Measurements from ENCODE around the gene ST3GAL2.

ST3GAL2 gene

GRCh38 chr16:70438969-70439862 is at the start of gene ST3GAL2:
Gene ST3GAL2 (minus strand): TSS chr16:70439100. CDS start chr16:70398530, 40,570 bp downstream.
- DNase-seq = peak; percentile 81

GRCh38 chr16:70484867-70485266 is 46.0 kb upstream of the ST3GAL2 start:
- no peak for DNase-seq

GRCh38 chr16:70483426-70483825 is 44.5 kb upstream of the ST3GAL2 start:
- DNase-seq = no peak

DNA sequence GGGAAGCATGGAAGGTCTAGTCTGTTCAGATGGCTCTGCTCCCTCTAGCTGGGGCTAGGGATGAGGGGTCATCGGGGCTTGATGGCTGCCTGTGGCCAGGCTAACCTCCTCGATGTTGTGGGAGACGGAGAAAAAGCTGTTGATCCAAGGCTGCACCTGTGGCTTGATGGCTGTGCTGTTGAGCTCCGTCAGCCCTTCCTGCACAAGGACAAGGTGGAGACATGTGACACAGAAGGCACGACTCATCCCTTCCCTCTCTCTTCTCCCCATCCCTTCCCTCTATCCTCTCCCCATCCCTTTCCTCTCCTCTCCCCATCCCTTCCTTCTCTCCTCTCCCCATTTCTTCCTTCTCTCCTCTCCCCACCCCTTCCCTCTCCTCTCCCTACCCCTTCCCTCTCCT is 43.7 kb upstream of the ST3GAL2 start:
- no peak for DNase-seq

DNA sequence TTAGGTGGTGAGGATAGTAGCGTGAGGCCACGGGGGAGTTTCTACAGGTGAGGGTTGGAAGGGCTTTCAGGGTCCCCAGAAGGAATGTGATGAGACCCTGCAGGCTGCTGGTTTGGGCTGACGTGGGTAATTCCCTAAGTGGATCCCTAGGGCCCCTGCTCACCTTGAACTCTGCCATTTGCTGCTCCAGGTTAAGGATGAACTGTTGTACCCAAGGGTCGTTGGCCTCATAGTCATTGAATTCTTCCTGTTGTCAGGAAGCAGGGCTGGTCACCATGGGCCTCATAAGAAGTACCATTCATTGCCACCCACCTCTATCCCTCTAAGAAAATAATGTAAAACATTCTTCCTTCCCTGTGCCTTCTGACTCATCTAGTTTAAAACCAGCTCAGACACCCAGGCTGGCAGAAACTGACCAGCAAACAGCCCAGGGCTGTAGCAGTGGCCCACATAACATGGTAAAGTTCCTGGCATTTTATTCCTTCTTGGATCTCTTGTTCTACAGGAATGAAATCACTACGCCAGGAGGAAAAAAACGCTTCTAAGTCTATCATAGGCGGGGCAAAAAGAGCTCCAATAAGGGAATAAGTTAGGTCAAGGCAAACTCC is 43.1 kb upstream of the ST3GAL2 start:
- DNase-seq = no peak

DNA sequence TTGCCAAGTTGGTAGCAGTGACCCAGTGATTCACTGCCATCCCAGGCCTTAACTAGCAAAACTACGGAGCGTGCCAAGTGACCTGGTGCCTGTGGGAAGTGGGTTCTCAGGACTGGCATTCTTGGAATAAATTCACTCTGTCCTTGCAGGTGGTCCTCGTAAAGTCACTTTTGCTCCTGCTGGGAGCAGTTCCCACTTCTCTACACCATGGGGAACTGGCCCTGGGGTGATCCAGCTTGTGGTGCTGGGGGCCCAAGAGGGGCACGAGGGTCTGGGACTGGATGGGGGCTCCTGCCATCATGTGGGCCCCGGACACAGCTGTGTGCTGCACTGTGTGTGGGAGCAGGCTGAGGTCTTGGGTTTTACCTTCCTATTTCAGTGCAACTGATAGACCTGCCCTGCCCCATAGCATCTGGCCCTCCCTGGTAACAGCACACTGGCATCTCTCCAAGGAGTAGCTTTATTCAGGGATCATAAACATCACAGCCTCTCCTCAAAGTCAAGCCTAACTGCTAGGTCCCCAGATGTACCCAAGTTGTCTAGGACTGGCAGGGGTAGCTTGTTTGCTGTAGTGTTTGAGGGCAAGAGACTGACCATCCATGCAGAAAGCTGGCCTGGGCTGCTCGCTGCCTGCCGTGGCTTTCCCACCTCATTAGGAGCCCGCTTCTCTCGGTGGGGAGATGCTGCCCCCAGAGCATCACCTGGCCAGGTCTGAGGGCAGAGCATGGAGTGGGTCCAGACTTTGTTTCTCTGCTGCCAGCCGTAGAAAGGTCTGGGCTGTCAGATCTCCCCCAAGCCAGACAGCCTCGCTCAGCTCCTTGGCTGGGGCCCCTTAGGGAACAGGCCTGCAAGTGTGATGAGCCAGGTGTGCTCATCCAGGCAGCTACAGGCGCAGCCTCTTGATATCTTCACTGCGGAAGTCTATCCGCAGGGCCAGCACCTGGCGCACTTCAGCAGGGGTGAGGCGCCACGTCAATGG is 41.5 kb upstream of the ST3GAL2 start:
- no peak for DNase-seq

DNA sequence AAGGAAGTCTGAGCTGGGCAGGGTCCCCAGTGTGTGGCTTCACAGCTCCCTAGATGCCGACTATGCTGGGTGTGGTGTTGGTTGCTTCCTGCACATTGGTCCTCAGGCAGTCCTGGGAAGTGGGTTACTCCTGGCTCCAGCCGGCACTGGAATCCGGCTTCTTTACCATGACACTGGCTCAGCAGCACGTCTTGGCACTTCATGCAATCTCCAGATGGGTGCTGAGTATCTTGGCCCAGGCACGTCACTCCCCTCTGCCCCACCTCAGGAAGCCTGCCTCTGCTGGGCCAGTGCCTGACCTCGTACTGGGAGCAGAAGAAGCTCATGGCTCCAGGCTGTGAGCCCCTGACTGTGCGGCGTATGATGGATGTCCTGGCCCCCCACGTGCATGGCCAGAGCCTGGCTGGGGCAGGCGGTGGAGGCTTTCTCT is 40.0 kb upstream of the ST3GAL2 start:
- DNase-seq = no peak

DNA sequence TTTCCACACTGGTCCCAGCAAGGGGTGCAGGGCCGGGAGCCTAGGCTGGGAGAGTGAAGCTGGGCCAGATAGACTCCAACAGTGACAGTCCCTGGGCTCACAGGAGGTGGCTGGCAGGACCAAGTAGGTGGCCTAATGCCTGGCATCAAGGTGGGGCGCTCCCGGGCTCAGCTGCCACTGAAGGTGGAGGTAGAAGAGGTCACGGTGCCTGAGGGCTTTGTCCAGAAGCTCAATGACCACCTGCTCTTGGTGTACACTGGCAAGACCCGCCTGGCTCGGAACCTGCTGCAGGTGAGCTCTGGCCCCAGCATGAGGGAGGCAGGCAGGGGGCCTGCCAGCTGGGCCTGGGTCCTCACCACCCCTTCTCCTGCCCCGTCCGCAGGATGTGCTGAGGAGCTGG is 39.3 kb upstream of the ST3GAL2 start:
- no peak for DNase-seq

DNA sequence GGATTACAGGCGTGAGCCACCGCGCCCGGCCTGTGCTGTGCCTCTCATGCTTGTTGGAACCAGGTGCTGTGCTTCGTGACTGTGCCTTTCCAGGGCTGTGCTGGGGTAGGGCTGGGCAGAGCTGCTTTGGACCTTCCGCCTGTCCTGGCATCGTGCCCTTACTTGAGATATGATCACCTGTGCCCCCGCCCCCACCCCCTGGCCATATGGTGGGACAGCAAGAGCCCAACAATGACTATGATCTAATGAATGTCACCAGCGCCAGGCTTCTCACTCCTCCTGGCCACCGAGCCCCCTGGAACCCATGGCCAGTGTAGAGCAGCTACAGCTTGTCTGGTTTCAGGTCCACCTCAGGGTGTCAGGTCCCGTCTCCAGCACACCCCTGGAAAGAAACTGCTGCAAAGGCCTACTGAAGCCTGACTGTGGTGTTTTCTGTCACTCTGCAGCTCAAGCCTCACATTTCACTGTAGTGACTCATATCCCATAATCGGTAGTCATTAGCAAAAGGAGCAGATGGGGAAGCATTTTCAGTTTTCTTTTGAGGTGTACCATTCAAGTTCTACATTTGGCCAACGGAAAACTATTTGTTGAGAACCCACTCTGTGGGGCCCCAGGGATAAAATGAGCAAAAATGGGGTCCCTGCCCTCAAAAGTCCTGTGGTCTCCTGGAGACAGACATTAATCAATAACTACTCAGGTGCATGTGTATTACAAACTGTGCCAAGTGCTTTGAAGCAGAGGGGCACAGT is 37.5 kb upstream of the ST3GAL2 start:
- DNase-seq = no peak

GRCh38 chr16:70475054-70475871 is 36.4 kb upstream of the ST3GAL2 start:
- DNase-seq = no peak

GRCh38 chr16:70474320-70475053 is 35.6 kb upstream of the ST3GAL2 start:
- no peak for DNase-seq

GRCh38 chr16:70473446-70474319 is 34.8 kb upstream of the ST3GAL2 start:
- DNase-seq = no peak

- no peak for DNase-seq
Measured at GRCh38 chr16:70472786-70473433, 34.0 kb upstream of the ST3GAL2 start.

- no peak for DNase-seq
Measured at GRCh38 chr16:70470927-70471341, 32.0 kb upstream of the ST3GAL2 start.

DNA sequence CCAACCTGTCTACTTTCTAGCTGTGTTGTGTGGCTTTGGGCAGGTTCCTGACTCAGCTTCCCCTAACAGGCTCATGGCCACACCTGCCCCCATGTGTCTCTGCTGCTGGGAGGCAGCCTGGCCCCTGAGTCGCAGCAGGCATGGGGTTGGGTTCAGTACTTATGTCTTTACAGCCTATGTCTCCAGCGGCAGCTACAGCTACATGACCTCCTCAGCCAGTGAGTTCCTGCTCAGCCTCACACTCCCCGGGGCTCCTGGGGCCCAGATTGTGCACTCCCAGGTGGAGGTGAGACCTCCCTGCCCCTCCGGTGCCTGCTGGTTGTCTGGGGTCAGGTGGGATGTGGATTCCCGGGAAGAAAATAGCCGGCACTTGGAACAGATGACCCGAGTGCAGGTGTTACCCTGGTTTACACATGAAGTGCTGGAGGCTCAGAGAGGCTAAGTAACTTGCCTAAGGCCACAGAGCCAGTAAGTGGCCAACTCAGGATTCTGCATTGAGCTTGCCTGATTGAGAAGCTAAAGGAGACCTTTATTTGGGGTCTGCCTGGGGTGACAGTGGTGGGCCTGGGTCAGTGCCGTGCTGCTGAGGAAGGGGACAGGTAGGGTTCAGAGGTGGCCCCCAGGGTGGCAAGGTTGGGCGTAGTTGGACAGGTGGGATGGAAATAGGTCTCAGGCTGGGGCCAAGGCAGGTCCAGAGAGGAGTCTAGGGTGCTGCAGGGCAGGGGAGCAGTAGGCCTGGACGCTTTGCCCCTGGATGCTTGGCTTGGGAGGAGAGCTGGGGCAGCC is 31.4 kb upstream of the ST3GAL2 start:
- no peak for DNase-seq

GRCh38 chr16:70468776-70469525 is 30.1 kb upstream of the ST3GAL2 start:
- no peak for DNase-seq

DNA sequence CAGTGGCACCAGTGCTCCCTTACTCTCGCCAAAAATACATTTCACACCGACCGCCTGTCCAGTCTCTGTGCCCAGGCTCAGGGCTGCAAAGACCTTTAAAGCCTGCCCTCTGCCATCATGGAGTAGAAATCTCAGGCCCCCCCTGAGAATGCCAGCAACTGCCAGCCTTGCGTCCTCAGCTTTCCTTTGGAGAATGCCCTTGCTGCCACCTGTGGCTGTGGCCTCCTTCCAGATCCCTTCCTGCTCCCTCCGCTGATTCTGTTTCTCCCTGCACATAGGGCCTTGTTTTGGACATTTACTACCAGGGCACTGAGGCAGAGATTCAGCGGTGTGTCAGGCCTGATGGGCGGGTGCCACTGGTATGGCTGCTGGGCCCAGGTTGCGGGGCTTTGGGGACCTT is 28.7 kb upstream of the ST3GAL2 start:
- DNase-seq = no peak

DNA sequence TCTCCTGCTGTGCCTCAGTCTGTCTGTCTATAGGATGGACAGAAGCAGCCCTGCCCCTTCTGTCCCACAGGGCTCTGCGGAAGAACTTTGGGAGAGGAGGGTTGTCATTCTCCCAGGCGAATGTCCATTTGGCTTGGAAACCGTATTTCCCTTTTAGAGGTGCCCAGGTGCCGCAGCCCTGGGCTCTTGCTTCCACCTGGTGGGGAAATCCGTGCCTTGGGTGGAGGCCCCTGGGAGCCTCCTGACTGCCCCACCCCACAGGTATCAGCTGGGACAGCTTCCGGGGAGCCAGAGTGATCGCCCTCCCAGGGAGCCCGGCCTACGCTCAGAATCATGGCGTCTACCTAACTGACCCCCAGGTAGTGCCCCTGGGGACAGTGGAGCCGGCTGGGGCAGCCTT is 28.2 kb upstream of the ST3GAL2 start:
- no peak for DNase-seq

All from DMS153 (cell line).